ENCODE data around the gene SLK. TPM values are rescaled to one million over a fixed set of nuclear protein-coding genes. Genes with fewer than 3 reads are reported as not detected.

Gene SLK
- total and polyA plus RNA-seq, 10 of the 15 experiments (the other 5 are each of a cell fraction or from before 2014, with no cell fraction given): 2.5 to 24.2 (median 11.1) TPM

- TF ChIP-seq ZNF592 (IDR thresholded peaks at IDR 0.05) (no peak), IRF4 (IDR thresholded peaks at IDR 0.05; ENCODE audit: low read depth, low read length) (no peak), ZNF622 (IDR thresholded peaks at IDR 0.05) (no peak), HDAC2 (IDR thresholded peaks at IDR 0.05) (no peak), MYB (IDR thresholded peaks at IDR 0.05; ENCODE audit: borderline replicate concordance, low read depth, low read length) (no peak), BCL11A (IDR thresholded peaks at IDR 0.05; ENCODE audit: low read depth, low read length) (no peak), ZNF217 (IDR thresholded peaks at IDR 0.05) (no peak), CHD4 (IDR thresholded peaks at IDR 0.05) (no peak), NR2C1 (IDR thresholded peaks at IDR 0.05) (no peak), CREM (IDR thresholded peaks at IDR 0.05; ENCODE audit: low read depth) (no peak), ESRRA (IDR thresholded peaks at IDR 0.05; ENCODE audit: low read length) (no peak), CBFB (IDR thresholded peaks at IDR 0.05; ENCODE audit: low read depth) (no peak; the same call in 1 of the 2 replicates), BACH1 (IDR thresholded peaks at IDR 0.05; ENCODE audit: borderline replicate concordance) (0 out of 2 replicates have a peak, but pooled peaks have one; percentile 26), EGR1 (IDR thresholded peaks at IDR 0.05; ENCODE audit: borderline replicate concordance in 1 of 2, low read depth in 2 of 2, low read length in 2 of 2) (no peak)
- TF ChIP-seq, protein P1, sequence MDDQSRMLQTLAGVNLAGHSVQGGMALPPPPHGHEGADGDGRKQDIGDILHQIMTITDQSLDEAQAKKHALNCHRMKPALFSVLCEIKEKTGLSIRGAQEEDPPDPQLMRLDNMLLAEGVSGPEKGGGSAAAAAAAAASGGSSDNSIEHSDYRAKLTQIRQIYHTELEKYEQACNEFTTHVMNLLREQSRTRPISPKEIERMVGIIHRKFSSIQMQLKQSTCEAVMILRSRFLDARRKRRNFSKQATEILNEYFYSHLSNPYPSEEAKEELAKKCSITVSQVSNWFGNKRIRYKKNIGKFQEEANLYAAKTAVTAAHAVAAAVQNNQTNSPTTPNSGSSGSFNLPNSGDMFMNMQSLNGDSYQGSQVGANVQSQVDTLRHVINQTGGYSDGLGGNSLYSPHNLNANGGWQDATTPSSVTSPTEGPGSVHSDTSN (IDR thresholded peaks at IDR 0.05; ENCODE audit: insufficient replicate concordance, low read depth, low read length): no peak
- TF ChIP-seq, protein P2, sequence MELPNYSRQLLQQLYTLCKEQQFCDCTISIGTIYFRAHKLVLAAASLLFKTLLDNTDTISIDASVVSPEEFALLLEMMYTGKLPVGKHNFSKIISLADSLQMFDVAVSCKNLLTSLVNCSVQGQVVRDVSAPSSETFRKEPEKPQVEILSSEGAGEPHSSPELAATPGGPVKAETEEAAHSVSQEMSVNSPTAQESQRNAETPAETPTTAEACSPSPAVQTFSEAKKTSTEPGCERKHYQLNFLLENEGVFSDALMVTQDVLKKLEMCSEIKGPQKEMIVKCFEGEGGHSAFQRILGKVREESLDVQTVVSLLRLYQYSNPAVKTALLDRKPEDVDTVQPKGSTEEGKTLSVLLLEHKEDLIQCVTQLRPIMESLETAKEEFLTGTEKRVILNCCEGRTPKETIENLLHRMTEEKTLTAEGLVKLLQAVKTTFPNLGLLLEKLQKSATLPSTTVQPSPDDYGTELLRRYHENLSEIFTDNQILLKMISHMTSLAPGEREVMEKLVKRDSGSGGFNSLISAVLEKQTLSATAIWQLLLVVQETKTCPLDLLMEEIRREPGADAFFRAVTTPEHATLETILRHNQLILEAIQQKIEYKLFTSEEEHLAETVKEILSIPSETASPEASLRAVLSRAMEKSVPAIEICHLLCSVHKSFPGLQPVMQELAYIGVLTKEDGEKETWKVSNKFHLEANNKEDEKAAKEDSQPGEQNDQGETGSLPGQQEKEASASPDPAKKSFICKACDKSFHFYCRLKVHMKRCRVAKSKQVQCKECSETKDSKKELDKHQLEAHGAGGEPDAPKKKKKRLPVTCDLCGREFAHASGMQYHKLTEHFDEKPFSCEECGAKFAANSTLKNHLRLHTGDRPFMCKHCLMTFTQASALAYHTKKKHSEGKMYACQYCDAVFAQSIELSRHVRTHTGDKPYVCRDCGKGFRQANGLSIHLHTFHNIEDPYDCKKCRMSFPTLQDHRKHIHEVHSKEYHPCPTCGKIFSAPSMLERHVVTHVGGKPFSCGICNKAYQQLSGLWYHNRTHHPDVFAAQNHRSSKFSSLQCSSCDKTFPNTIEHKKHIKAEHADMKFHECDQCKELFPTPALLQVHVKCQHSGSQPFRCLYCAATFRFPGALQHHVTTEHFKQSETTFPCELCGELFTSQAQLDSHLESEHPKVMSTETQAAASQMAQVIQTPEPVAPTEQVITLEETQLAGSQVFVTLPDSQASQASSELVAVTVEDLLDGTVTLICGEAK (IDR thresholded peaks at IDR 0.05; ENCODE audit: borderline replicate concordance): no peak
- TF ChIP-seq, protein P3, sequence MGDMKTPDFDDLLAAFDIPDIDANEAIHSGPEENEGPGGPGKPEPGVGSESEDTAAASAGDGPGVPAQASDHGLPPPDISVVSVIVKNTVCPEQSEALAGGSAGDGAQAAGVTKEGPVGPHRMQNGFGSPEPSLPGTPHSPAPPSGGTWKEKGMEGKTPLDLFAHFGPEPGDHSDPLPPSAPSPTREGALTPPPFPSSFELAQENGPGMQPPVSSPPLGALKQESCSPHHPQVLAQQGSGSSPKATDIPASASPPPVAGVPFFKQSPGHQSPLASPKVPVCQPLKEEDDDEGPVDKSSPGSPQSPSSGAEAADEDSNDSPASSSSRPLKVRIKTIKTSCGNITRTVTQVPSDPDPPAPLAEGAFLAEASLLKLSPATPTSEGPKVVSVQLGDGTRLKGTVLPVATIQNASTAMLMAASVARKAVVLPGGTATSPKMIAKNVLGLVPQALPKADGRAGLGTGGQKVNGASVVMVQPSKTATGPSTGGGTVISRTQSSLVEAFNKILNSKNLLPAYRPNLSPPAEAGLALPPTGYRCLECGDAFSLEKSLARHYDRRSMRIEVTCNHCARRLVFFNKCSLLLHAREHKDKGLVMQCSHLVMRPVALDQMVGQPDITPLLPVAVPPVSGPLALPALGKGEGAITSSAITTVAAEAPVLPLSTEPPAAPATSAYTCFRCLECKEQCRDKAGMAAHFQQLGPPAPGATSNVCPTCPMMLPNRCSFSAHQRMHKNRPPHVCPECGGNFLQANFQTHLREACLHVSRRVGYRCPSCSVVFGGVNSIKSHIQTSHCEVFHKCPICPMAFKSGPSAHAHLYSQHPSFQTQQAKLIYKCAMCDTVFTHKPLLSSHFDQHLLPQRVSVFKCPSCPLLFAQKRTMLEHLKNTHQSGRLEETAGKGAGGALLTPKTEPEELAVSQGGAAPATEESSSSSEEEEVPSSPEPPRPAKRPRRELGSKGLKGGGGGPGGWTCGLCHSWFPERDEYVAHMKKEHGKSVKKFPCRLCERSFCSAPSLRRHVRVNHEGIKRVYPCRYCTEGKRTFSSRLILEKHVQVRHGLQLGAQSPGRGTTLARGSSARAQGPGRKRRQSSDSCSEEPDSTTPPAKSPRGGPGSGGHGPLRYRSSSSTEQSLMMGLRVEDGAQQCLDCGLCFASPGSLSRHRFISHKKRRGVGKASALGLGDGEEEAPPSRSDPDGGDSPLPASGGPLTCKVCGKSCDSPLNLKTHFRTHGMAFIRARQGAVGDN (IDR thresholded peaks at IDR 0.05): peak; percentile 50; the same call in 1 of the 2 replicates
Observed at GRCh38 chr10:103917302-103918052, 49.5 kb upstream of the SLK start (continued).

Measured in GM12878 (cell line).